ENCODE measurements around the gene NMUR1.

Gene NMUR1

GRCh38 chr2:231488331-231488730 is 41.9 kb downstream of the NMUR1 start:
- no peak for DNase-seq (ENCODE audit: low read depth, low spot score)

GRCh38 chr2:231486851-231487596 is 43.2 kb downstream of the NMUR1 start:
- DNase-seq (ENCODE audit: low read depth, low spot score): no peak

GRCh38 chr2:231483398-231484329 is 46.6 kb downstream of the NMUR1 start:
- DNase-seq (ENCODE audit: low read depth, low spot score): no peak

- DNase-seq (ENCODE audit: low read depth, low spot score): no peak
These were observed 47.3 kb downstream of the NMUR1 start for GRCh38 chr2:231482806-231483391.

GRCh38 chr2:231480781-231481180 is 49.5 kb downstream of the NMUR1 start:
- no peak for DNase-seq (ENCODE audit: low read depth, low spot score)

- no peak for DNase-seq (ENCODE audit: low read depth, low spot score)
These were observed 50.8 kb downstream of the NMUR1 start for GRCh38 chr2:231479455-231479854.

- no peak for DNase-seq (ENCODE audit: low read depth, low spot score)
These were observed 53.3 kb downstream of the NMUR1 start for GRCh38 chr2:231476920-231477319.

GRCh38 chr2:231475965-231476364 is 54.3 kb downstream of the NMUR1 start:
- DNase-seq (ENCODE audit: low read depth, low spot score): no peak
